Brain pericyte (primary cell): ENCODE data around the gene RAP1A.
"Not testable (repeated sequence)": the region's sequence is repeated elsewhere in the genome, so short reads cannot be mapped to it uniquely, and the experiment has no call there.

Experiments
- DNase-seq: peaks from one replicate; pipeline ENCODE4 v3.0.0-alpha.2; 2012; ENCODE audit warnings: low read depth, low spot score

The RAP1A gene

DNA sequence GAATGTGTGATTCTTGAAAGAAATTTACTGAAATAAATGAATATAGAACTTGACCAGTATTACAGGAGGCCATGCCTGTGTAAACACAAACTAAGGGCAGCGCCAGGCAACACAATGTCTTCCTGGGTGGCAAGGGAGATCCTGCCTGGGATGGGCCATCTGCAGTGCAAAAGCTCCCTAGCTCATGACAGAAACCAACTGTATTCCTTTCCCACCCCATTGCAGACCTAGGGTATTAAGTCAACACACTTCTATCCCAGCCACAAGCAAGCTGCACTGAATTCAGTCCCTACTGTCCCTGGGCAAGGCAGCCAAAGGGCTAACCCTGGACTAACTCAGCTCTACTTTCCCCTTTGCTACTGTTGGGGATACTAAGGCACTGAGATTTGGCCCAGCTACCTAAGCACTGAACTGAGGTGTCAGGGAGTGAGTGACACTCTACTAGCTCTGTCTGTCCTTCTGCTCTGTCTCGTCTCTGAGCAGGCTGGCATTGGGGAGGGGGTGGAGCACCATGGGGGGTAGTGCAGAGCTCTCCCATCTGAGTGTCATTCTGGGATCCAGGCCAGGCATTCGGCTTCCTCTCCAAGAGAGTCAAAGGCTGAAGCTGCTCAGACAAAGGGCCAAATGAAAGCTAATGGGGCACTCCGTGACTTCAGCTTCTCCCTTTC, 117.1 kb downstream of the RAP1A start:
- DNase-seq = no peak

DNA sequence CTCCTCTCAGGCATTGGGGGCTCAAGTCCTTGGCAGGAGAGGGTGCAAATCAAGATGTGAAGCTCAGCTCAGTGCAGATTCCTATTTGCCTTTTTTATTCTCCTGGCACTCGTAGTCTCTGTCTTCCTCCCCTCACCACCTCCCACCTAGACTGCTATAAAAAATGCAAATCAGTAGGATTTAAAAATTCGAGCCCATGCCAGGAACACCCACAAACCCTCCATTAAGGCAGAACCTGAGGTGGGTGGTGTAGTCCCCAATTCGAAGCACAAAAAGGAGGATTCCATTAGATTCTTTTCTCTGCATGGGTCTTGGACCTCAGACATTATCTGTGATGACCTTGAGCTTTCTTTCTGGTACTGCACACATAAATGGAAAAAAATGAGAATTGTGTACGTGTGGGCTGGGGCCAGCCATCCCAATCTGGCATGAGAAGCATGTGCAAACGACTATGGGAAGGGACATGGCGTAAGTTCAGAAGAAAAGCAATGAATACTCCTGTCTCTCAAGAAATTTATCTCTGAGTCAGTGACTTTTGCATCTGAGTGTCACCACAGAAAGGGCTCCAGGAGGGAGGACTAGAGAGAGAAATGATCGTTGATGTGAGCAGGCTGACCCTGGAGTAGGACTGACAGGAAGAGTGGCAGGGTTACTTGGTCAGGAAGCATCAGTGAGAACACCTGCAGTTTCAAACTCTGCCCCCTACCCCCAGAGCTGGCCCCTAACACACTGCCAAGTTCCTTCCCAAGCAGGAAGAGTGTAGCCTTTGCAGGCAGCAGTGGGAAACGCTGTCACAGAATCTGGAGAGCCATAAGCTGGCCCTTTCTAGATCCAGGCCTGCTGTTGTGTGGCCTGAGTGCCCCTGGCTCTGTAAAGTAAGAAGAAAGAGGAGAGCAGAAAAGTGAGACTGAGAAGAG, 117.9 kb downstream of the RAP1A start:
- no peak for DNase-seq

- no peak for DNase-seq
Measured at GRCh38 chr1:111738133-111738435, 118.5 kb downstream of the RAP1A start.

DNA sequence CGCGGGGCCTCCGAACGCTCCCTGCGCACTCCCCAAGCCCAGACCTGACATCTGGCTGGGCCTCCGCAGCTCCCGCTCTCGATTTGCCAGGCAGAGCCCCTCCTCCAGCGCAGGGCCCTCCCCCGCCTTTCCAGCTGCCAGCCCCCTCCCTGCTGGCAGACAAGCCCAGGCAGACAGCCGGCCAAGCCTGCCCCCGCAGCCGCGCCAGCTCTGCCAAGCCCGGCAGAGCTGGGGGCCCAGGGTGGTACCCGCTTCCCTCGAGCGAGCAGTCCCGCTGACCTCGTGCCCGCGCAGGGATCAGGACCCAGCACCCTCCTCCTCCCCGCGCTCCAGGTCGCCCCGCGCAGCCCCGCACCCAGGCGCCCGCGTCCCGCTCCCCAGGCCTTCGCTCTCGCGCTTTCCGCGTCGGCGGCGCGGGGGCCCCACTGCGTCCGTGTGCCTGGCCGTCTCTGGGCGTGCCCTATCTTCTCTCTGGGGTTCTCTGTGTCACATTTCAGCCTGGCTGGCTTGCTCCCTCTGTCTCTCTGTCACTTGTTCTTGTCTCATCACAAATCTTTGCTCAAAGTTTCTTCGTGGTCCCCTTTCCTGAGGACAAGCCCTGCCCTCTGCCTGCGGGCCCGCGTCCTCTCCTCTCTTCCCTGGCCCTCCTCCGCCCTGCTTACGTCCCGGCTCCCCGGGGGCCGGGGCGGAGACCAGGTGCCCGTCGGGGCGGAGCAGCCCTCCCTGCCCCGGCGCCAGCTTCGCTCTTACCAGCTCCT, 119.0 kb downstream of the RAP1A start:
- no peak for DNase-seq

GRCh38 chr1:111739194-111739924, 119.8 kb downstream of the RAP1A start, which contains the start of gene INKA2:
TSS of gene INKA2 (minus strand) at chr1:111739395. CDS start at chr1:111739242, 153 bp downstream.
- no peak for DNase-seq

DNA sequence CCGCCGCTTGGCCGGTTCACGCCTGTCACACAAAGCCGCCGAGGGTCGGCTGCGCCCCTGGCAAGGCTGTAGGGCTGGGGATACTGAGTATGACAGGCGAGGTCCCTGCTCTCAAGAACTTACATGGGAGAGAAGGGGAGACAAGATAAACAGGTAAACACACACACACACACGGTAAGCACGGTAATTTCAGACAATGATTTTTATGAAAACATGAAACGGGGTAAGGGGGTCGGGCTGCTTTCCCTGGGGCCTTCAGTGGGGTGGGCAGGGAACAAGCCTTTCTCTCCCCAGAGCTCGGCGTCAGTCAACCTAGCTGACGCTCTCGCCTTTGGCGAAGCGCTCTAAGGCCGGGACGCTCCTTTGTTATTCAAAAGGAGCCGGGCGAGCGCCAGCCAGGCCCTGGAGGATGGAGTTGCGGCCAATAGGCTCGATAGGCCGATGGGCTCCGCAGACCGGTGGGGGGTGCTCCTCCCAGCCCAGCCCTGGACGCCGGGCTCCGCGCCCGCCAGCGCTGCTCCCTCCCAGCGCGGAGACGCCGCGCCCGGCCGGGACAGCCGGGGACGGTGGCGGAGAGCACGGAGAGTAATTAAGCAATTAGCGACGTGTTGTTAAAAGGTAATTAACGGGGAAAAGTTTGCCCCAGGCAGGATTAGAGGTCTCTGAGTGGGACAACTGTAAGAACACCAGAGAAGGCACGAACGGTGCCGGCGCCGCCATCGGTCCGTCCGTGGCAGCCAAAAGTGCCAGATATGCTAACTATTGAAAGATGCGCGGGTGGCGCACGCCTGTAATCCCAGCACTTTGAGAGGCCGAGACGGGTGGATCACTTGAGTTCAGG, 120.6 kb downstream of the RAP1A start:
- DNase-seq = no peak

- DNase-seq = not testable (repeated sequence)
Measured at GRCh38 chr1:111742292-111742691, 122.7 kb downstream of the RAP1A start.

GRCh38 chr1:111742938-111743549, 123.5 kb downstream of the RAP1A start:
- DNase-seq = no peak

DNA sequence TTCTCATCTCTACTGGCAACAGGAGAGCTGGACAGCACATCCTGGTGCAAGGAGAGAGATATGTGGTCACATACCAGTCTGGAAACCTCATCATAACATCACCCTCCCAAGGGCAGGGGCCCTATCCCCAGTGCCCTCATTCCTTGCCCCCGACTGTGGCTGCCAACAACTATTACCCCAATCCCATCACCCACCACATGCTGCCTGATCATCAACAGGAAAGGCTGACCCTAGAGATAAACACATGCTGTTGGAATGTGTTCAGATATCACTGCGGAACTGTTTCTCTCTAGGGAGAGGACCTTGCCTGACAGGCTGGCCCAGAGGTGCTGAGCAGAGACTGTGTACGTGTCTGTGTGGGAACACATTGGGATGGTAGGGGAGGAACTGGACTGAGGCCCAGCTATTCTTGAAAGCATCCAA, 124.1 kb downstream of the RAP1A start:
- no peak for DNase-seq

DNA sequence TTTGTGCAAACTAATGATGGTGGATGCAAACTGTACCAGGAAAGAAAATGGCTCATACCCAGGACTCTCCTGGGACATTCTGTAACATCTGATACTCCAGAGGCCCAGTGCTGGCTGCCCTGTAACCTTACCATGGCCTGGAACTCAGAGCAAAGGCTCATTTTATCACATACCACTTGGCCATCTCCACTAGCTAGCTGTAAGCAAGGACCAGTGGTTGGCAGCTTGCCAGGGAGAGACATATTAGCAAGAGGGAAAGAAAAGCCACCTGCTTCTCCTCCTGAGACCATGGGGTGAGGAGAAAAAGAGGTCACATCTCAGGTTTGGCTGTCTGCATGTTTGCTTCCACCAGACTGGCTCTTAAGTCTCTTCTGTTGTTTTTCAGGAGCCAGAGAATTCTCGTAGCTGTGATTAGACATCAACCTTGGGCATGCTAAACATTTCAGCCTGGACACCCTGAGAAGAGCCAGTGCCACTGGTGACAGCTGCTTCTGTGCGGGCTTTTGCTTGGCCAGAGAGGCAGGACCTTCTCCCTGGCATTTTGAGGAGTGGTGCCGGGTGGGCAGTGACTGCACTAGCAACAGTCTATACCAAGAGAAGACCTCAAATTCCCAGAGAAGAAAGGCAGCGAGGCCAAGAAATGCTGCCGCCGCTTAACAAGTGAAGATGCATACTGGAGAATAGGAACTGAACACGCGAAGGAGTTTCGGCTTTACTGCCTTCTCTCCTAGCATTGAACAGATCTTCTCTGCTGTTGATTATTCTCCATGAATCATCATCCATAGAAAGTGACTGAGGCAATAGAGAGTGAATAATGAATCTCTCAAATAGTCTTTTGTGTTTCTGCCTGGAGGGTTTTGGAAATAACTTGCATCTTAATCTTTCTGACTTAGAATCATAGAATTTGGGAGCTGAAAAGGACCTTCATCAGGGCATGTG, 126.4 kb downstream of the RAP1A start:
- no peak for DNase-seq

DNA sequence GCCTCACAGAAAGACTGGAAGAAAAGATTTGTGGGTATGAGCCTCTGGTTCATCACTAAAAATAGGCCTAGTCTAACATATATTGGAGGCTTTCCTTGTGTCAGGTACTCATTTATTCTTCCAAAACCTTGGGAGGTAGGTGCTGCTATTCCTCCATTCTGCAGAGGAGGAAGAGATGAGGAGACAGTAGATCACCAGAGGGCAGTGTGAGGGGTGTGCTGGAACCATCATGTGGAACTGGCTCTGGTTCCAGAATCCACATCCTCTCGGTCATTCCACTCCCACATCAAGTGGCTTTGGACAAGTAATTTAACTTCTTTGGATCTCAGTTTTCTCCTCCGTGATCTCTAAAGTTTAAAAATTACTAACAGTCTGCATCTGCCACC, 127.0 kb downstream of the RAP1A start:
- no peak for DNase-seq

GRCh38 chr1:111747282-111747734, 127.7 kb downstream of the RAP1A start:
- DNase-seq = no peak

DNA sequence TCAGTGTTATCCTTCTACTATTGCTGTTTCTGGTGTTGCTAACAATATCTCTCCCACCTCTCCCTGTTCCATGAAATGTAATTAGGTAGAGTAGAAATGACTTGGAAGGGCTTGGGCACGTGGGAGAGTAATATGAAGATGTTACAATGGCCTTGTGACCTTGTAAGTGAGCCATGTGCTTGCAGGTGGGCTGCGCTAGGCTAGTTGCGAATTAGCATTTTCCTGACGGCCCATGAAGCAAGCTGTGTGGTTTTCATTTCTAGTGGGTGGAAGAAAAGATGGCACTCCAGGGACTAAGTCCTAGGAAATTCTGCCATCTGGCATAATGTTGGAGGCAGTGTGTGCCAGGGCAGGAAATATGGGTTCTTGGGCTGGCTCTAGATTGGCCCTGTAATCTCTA, 128.4 kb downstream of the RAP1A start:
- no peak for DNase-seq

DNA sequence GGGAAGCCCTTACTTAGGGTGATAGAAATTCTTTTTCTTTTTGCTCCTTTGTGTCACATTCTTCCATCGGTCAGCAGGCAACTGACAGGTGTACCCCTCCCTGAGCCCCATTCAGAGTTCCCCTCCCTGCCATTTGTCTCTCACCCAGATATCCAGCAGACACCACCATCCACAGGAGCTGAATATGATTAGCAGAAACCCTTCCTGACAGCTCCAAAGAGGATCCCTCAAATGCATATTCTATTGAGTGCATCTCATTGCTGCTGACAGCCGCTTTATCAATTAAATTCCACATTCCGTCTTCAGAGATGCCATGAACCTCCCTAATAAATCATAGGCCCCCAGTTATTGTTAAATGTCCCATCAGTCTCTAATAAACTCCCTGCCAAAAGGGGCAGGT, 130.0 kb downstream of the RAP1A start:
- DNase-seq = no peak

DNA sequence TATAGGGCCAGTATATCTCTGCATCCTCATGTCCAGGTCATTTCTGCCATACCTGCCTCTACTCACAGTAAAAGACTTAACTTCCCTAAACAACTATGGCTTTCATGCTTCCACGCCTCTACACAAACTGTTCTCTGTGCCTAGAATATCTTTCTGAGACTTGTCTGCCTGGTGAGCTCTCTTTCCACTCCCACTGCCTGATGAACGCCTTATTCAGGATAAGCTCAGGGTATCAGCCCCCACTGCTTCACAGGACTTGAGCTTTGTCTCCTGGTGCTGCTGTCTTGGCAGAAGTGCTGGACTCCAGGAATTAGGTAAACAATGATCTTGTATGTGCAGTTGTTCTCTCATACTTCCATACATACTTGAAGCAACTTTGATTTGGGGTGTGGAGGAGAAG, 131.3 kb downstream of the RAP1A start:
- no peak for DNase-seq

DNA sequence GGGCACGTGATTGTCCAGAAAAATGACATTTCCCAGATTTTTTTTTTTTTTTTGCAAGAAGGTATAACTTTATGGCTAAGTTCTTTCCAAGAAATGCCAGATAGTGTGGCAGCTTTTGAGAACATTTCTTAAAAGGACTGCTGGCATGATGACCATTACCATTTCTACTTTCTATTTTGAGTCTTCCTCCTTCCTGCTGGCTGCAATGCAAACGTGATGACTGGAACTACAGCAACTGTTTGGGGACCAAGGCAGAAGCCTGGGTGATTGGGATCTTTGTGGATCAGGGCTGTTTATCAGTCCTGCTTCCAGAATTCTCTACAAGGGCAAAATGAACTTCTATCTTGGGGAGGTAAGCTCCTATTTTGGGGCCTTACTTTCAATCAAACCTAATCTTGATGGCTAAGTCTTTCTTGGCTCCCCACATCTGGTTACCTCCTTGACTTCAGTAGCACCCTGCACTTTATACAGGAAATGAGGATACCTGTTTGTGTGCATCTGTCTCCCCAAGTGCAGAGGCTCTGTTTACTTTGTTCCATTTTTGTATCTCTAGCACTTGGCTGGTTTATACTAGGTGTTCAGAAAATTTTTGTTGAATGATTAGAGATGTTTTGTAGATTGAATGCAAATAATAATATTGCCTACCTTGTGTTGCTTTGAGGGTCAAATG, 132.5 kb downstream of the RAP1A start:
- no peak for DNase-seq

GRCh38 chr1:111754984-111755330, 135.4 kb downstream of the RAP1A start:
- DNase-seq = no peak

- peak; percentile 95 for DNase-seq
Measured at GRCh38 chr1:111755331-111756123, 135.9 kb downstream of the RAP1A start, which contains the start of gene DDX20. TSS of gene DDX20 (plus strand) at chr1:111755901. CDS start at chr1:111755925, 24 bp downstream.
